Urinary bladder (tissue), 4 donors: ENCODE results near the gene SAMD3. TPM values are rescaled to one million over a fixed set of nuclear protein-coding genes. Genes with fewer than 3 reads are reported as not detected.
"Not testable (repeated sequence)": the region's sequence is repeated elsewhere in the genome, so short reads cannot be mapped to it uniquely, and the experiment has no call there.

Experiments
- DNase-seq: peaks from one replicate; pipeline ENCODE4 v3.0.0-alpha.2; 2015; ENCODE audit errors: extremely low spot score
- H3K27ac ChIP-seq: one replicate; pipeline ENCODE4 v1.5.1; 2013; ENCODE audit warnings: low read depth, mild to moderate bottlenecking, moderate library complexity
- H3K36me3 ChIP-seq: one replicate; pipeline ENCODE4 v1.6.1; 2013; ENCODE audit warnings: mild to moderate bottlenecking, moderate library complexity; ENCODE audit not compliant: insufficient read depth
- H3K4me1 ChIP-seq: one replicate; pipeline ENCODE4 v1.6.1; 2013; ENCODE audit warnings: mild to moderate bottlenecking, moderate library complexity; ENCODE audit not compliant: insufficient read depth
- H3K4me3 ChIP-seq: one replicate; pipeline ENCODE4 v1.5.1; 2013; ENCODE audit warnings: low read depth, low read length
- WGBS: extraction: QIAGEN DNeasy Blood & Tissue Kit; methylation state at CpG from one replicate; pipeline ENCODE4 v1.1.7; 2013; 5-methylcytosine and 5-hydroxymethylcytosine counted together
- polyA plus RNA-seq: library from polyadenylated mRNA; stranded (reverse); fragments of 200-250 nt; gene quantifications from one replicate; pipeline ENCODE4 v1.2.3, GENCODE V29; 2013
- total RNA-seq: library from RNA; depleted of rRNA; stranded (reverse); fragments of >200 nt; gene quantifications from one replicate; pipeline ENCODE4 v1.2.3, GENCODE V29; 2014
- donor health status: healthy with polysubstance abuse.
- donor health status: healthy.

Gene SAMD3
- total and polyA plus RNA-seq, 2 donors, result 0.30 to 6.3 TPM

DNA sequence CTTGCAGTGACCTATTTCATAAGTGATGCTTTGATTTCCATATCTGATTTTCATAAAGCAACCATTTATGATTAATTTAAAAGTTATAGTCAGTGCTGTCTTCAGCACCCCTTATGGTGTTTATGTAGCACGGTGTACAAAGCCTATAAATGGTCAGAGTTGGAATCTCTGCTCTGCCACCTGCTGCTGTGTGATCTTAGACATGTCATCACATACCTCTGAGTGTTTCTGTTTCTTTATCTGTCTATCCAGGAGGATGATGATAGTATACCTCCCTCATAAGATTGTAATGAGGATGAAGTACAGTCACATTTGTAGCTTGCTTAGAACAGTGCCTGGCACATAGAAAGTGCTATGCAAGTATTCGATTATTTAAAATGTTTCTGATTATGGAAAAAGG is 100.5 kb downstream of the SAMD3 start:
- WGBS, result 69% methylated on average over 2 of the region's 2 CpGs
- DNase-seq, result no peak
- H3K4me3 ChIP-seq, result no peak overlapping the region
- H3K36me3 ChIP-seq, result peaks cover 5% of the 10 kb centered on the region
- no peaks in the 10 kb centered on the region for H3K4me1 ChIP-seq
- H3K27ac ChIP-seq, result no peak overlapping the region

DNA sequence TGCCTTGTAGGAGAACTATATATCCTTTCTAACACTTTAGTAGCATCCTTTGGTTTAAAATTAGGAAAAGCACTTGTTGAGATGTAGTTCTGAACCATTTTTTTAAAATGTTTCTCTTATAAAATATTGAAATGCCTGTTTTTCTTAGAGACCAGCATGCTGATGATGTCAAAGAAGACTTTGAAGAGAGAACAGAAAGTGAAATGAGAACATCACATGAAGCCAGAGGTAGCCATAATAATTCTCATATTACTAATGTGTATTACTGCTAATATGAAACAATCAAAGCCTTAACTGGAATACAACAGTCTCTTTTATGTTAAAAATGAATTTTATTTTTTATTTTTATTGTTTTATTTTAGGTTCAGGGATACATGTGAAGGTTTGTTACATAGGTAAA is 102.0 kb downstream of the SAMD3 start:
- no peak for DNase-seq
- no peak overlapping the region for H3K4me3 ChIP-seq
- H3K27ac ChIP-seq, result no peak overlapping the region
- H3K36me3 ChIP-seq, result peaks cover 5% of the 10 kb centered on the region
- no peaks in the 10 kb centered on the region for H3K4me1 ChIP-seq

DNA sequence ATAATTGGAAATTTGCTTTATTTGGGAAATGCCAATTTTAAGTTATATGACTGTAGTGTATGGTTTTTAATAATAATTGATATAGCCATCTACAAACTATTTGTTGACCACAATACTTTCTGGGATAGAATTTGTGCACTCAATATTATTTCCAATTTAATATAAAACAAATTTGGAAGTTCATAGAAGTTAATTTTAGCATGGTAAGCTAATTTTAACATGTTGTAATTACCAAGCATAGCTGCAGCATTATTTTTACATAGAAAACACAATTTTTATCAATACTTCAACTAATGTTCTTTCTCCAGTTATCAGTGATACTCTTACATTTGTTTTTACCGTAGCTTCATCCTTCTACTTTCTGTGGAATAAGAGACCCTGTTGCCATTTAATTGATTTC is 103.5 kb downstream of the SAMD3 start:
- WGBS, result 96% methylated on average over 1 of the region's 1 CpG
- Histone ChIP-seq H3K4me1 (no peaks in the 10 kb centered on the region), H3K4me3 (no peak overlapping the region), H3K27ac (no peak overlapping the region), H3K36me3 (peaks cover 3% of the 10 kb centered on the region)
- DNase-seq, result no peak

DNA sequence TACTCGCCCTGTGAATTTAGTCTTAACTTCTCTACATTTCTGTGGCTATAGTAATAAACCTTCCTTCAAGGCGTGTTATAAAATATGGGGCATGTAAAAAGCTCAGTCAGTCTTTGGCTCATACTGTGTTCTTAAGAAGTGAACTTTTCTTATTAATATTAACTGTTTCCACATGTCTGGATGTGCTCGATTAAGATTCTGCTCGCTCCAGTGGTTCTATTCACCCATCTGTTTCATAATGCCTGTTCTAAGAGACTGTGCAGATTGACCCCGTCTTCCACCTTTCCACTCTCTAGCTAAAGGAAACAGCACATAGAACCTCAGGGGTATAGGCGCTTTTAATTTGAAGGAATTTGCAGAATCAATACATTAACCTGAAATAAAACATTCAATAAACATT is 104.5 kb downstream of the SAMD3 start:
- no peaks in the 10 kb centered on the region for H3K4me1 ChIP-seq
- peaks cover 3% of the 10 kb centered on the region for H3K36me3 ChIP-seq
- DNase-seq, result no peak
- H3K27ac ChIP-seq, result no peak overlapping the region
- no peak overlapping the region for H3K4me3 ChIP-seq
- WGBS, result 87% methylated on average over 6 of the region's 6 CpGs

DNA sequence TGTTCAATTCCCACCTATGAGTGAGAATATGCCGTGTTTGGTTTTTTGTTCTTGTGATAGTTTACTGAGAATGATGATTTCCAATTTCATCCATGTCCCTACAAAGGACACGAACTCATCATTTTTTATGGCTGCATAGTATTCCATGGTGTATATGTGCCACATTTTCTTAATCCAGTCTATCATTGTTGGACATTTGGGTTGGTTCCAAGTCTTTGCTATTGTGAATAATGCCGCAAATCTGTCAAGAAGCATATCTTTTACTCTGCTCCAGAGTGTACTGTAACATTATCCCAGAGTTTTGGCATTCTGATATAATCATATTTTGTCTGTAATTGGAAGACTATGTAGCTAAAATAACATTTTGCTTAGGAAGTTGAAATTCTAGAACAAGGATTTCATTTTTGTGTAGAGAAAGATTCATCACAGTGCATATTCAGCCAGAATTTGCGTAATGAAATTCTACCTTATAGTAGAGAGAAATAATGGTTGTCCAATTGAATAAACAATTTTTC is 105.5 kb downstream of the SAMD3 start:
- not testable (repeated sequence) for DNase-seq, H3K36me3 ChIP-seq, H3K27ac ChIP-seq, H3K4me3 ChIP-seq, H3K4me1 ChIP-seq
- WGBS, result 98% methylated on average over 2 of the region's 4 CpGs

DNA sequence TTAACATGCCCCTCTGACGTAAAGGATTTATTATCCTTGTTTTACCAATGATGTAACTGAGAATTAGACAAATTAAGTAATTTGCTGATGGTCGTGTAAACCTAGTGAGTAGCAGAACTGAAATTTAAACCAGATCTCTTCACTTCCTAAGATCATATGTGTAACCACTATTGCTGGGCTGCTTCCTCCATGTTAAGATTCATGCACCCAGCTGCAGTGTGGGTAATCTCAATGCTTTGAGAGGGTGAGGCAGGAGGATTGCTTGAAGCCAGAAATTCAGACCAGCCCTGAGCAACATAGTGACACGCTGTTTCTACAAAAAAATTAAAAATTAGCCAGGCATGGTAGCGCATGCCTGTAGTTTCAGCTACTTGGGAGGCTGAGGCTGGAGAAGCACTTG is 106.5 kb downstream of the SAMD3 start:
- 87% methylated on average over 4 of the region's 4 CpGs for WGBS
- Histone ChIP-seq H3K27ac (no peak overlapping the region), H3K4me1 (no peaks in the 10 kb centered on the region), H3K4me3 (no peak overlapping the region), H3K36me3 (peaks cover 3% of the 10 kb centered on the region)
- no peak for DNase-seq

DNA sequence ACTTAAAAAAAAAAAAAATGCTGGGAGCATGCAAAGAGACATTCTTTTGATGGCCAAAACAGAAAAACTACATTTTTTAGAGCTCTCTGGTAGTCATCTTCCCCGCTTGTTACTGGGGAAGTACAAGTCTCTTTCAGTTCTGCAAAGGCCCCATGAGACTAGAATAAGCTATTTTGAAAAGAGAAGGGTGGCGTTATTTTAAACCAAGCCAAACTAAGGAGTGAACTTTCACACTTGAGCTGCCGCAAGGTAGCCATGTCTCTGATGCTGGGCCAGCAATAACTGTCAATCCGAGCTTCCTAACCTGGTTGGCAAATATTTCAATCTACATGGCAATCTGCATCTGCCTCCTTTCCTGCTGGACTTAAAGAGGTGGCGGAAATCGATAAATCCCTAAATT is 107.7 kb downstream of the SAMD3 start:
- no peak for DNase-seq
- Histone ChIP-seq H3K4me3 (no peak overlapping the region), H3K36me3 (peaks cover 2% of the 10 kb centered on the region), H3K27ac (no peak overlapping the region), H3K4me1 (no peaks in the 10 kb centered on the region)
- 94% methylated on average over 6 of the region's 6 CpGs for WGBS

DNA sequence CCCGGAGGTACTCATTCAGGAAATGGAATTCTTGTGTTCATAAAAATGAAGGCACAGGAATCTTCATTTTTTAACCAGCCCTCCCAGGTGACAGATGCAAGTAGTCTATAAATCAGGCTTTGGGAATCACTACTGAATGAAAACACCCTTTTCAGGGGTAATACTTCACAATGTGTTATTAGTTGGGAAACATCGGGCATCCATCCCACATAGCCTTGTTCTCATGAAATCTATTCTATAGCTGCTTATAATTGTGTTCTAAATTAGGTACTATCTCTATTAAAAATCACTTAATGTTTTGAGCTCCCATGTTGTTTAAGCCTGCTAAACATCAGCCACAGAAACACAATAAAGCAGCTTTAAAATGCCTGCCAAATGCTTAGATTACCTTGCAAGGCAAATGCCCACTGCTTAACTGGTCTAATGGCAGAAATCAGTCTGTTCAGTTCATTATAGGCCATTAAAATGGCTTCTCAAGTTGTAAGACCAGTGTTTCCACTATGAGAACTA is 109.5 kb downstream of the SAMD3 start:
- H3K4me1 ChIP-seq, result no peaks in the 10 kb centered on the region
- WGBS, result 91% methylated on average over 2 of the region's 2 CpGs
- peaks cover 2% of the 10 kb centered on the region for H3K36me3 ChIP-seq
- H3K27ac ChIP-seq, result no peak overlapping the region
- no peak overlapping the region for H3K4me3 ChIP-seq
- DNase-seq, result no peak

DNA sequence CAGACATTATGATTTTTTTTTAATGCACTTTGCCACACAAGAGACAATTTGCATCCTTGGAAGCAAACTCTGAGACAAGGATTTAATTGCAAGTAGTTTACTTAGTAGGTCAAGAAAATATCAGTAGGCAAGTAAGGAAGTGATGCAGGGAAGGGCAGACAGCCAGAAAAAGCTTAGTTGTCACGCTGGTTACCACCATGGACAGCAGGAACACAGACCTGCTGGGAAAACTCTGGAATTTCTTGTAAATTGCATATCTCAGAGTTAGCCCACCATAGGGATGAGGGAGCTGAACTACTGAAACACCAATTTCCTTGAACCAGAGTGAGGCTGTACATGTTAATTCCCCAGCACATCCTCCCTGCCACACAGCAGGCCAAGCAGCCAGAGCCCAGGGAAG is 111.7 kb downstream of the SAMD3 start:
- no peak for DNase-seq
- Histone ChIP-seq H3K36me3 (peaks cover 2% of the 10 kb centered on the region), H3K4me1 (no peaks in the 10 kb centered on the region), H3K27ac (no peak overlapping the region), H3K4me3 (no peak overlapping the region)
- WGBS, result 91% methylated on average over 1 of the region's 1 CpG

DNA sequence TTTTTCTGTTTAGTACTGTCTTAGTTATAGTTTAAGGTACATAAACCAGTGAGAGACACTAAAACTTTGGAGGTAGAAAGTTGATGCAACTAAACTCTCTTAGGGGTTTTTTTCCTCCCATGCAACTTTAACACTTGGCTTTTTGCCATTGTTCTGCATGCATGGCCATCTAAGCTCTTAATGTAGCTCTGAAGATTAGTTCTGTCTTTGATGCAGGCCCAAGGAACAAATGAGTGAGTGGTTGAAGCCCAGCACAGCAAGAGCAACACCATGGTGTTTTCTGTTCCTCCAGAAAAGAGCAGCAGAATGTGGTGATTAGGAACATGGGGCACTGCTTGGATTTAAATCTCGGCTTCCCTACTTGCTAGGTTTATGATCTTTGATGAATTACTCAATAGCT is 115.0 kb downstream of the SAMD3 start:
- Histone ChIP-seq H3K27ac (no peak overlapping the region), H3K36me3 (no peaks in the 10 kb centered on the region), H3K4me1 (no peaks in the 10 kb centered on the region), H3K4me3 (no peak overlapping the region)
- 85% methylated on average over 1 of the region's 1 CpG for WGBS
- DNase-seq, result no peak

DNA sequence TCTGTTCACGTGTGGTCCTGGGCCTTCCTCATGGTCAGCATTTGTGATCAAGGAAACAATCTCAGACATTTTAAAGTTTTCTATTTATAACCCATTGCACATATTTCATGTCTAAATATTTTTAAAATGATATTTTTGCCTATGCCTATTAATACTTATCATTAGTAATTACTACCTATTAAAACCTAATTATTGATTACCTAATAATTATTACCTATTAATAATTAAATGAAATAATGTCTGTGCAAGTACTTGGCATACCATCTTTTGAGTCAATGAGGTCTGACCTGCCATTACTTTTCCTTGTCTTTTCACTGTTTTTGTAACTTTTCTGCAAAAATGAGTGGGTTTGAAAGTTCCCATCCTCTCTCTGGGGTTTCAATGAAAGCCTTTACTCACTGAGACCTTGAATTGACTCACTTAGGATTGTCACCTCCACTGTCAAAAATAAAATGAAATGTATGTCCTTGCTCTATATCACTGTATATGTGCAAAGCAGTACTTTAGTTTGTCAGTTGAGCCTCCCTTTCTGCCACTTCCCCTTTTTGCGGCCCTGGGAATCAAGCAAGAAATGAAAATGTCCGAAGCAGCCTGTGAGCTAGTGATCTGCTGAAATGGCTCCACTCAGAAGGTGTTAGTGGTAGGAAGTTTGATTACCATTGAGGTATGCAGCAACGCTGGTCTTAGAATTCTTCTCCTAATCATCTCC is 116.6 kb downstream of the SAMD3 start:
- H3K27ac ChIP-seq, result no peak overlapping the region
- H3K4me3 ChIP-seq, result no peak overlapping the region
- H3K4me1 ChIP-seq, result no peaks in the 10 kb centered on the region
- no peak for DNase-seq
- 91% methylated on average over 4 of the region's 4 CpGs for WGBS
- no peaks in the 10 kb centered on the region for H3K36me3 ChIP-seq

DNA sequence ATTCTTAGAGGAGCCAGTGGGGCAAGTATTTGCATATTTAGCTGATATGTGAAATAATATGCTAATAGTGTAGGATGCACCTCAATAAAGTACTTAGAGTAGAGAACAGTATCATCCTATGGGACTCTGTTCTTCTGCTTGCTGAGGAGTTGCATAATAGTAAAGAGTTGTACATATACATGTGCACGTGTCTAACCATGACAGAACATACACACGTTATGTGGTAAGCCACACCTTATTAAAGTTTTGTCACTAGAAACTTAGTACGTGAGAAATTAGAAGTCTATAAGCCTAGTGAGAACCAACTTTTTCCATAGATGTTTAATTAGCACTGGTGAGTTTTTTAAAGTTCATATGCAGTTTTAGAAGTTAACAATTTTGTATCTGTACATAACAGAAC is 123.6 kb downstream of the SAMD3 start:
- no peak for DNase-seq
- Histone ChIP-seq H3K4me1 (no peaks in the 10 kb centered on the region), H3K27ac (no peak overlapping the region), H3K36me3 (peaks cover 3% of the 10 kb centered on the region), H3K4me3 (no peak overlapping the region)
- 96% methylated on average over 3 of the region's 3 CpGs for WGBS

DNA sequence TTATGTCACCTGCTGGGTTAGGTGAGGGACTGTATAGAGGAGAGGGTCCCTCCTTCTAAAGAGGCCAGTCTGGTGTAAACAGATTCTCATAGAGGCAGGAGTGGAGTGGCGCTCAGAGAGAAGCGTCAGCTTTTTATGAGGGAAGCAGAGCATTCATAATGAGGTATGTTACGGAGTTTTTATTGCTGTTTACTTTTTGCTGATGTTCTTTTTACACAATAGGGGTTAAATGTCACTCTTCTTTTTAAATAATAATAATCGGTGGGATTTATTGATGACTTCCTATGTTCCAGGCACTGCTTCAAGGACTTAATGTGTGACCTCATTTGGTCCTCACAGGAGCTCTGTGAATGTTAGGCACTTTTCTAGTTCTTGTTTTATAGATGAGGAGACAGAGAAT is 124.4 kb downstream of the SAMD3 start:
- whole genome bisulfite sequencing, result 83% methylated on average over 4 of the region's 4 CpGs
- Histone ChIP-seq H3K27ac (no peak overlapping the region), H3K36me3 (peaks cover 3% of the 10 kb centered on the region), H3K4me3 (no peak overlapping the region), H3K4me1 (no peaks in the 10 kb centered on the region)
- DNase-seq, result no peak
